HepG2 (cell line): ENCODE measurements around the gene FOXA1. TPM values are rescaled to one million over a fixed set of nuclear protein-coding genes. Genes with fewer than 3 reads are reported as not detected.

ENCODE experiments used
- BCL6 ChIP-seq: IDR thresholded peaks from 2 replicates; pipeline ENCODE4 v1.6.1; 2016; ENCODE audit warnings: missing genetic modification reagents, missing compliant biosample characterization
- FOXC1 ChIP-seq: sonication (generic); formaldehyde crosslinking; IDR thresholded peaks from 2 replicates; pipeline ENCODE4 v1.8.0; 2022; ENCODE audit warnings: mild to moderate bottlenecking, missing genetic modification reagents, borderline replicate concordance
- FUBP1 ChIP-seq: sonication (generic); formaldehyde crosslinking; IDR thresholded peaks from 2 replicates; pipeline ENCODE4 v1.5.1; 2020; ENCODE audit warnings: missing genetic modification reagents, mild to moderate bottlenecking, borderline replicate concordance
- GATAD2A ChIP-seq: IDR thresholded peaks from 2 replicates; pipeline ENCODE4 v1.6.1; 2016
- MBNL3 ChIP-seq: fragments of 250-450 bp; sonication (Bioruptor Pico); conservative IDR thresholded peaks from 2 replicates; pipeline ENCODE4 v1.8.0; 2022; ENCODE audit warnings: mild to moderate bottlenecking, inconsistent platforms
- MTF1 ChIP-seq: sonication (generic); formaldehyde crosslinking; IDR thresholded peaks from 2 replicates; pipeline ENCODE4 v1.5.0; 2020; ENCODE audit warnings: missing genetic modification reagents
- NFATC3 ChIP-seq: sonication (generic); formaldehyde crosslinking; IDR thresholded peaks from 2 replicates; pipeline ENCODE4 v1.5.1; 2020; ENCODE audit warnings: mild to moderate bottlenecking, missing genetic modification reagents
- SIN3B ChIP-seq: fragments of 150-350 bp; IDR thresholded peaks from 2 replicates; pipeline ENCODE4 v1.6.1; 2014; ENCODE audit warnings: low read length
- ZBTB37 ChIP-seq: sonication (generic); formaldehyde crosslinking; IDR thresholded peaks from 2 replicates; pipeline ENCODE4 v1.4.0; 2020; ENCODE audit warnings: mild to moderate bottlenecking, missing genetic modification reagents
- ZBTB4 ChIP-seq: sonication (generic); formaldehyde crosslinking; IDR thresholded peaks from 2 replicates; pipeline ENCODE4 v1.4.0; 2020; ENCODE audit warnings: missing genetic modification reagents, mild to moderate bottlenecking, borderline replicate concordance
- ZKSCAN1 ChIP-seq: fragments of 150-350 bp; IDR thresholded peaks from 2 replicates; pipeline ENCODE4 v1.6.1; 2014; ENCODE audit warnings: low read length
- ZNF17 ChIP-seq: sonication (generic); formaldehyde crosslinking; IDR thresholded peaks from 2 replicates; pipeline ENCODE4 v1.5.0; 2020; ENCODE audit warnings: mild to moderate bottlenecking, missing genetic modification reagents
- ZNF326 ChIP-seq: sonication (generic); formaldehyde crosslinking; IDR thresholded peaks from 2 replicates; pipeline ENCODE4 v1.4.0; 2020; ENCODE audit warnings: missing genetic modification reagents, borderline replicate concordance
- polyA plus RNA-seq, 8 experiments: library from polyadenylated mRNA; depleted of rRNA in 3 of 8; stranded (reverse) in 7 of 8; unstranded in 1 of 8; fragments of >200 nt; fragmentation: Illumina TruSeq in 4 of 8; extraction: Trizol in 4 of 8; gene quantifications; 2 replicates each; pipeline versions ENCODE4 v1.2.1 to v1.2.3, GENCODE V29; 2011 to 2016; ENCODE audit warnings: low read depth in 4 of 8, missing spikeins in 1 of 8, mixed read lengths in 1 of 8; ENCODE audit not compliant: insufficient read depth in 1 of 8
- total RNA-seq, 5 experiments: library from RNA; depleted of rRNA; stranded (reverse); fragments of >200 nt; fragmentation: Illumina TruSeq; extraction: Trizol; gene quantifications; 2 replicates each; pipeline ENCODE4 v1.2.3, GENCODE V29; 2016; ENCODE audit warnings: low read depth in 1 of 5
- TF ChIP-seq, protein P1 (sequence below): sonication (generic); formaldehyde crosslinking; IDR thresholded peaks from 2 replicates; pipeline ENCODE4 v1.5.0; 2020; ENCODE audit warnings: missing genetic modification reagents
- TF ChIP-seq, protein P2 (sequence below): sonication (generic); formaldehyde crosslinking; IDR thresholded peaks from 2 replicates; pipeline ENCODE4 v1.8.1; 2023; ENCODE audit warnings: missing genetic modification reagents, mild to moderate bottlenecking, borderline replicate concordance
- TF ChIP-seq, protein P3 (sequence below): sonication (generic); formaldehyde crosslinking; IDR thresholded peaks from 2 replicates; pipeline ENCODE4 v1.4.0; 2020; ENCODE audit warnings: mild to moderate bottlenecking, missing genetic modification reagents

The FOXA1 gene
- total and polyA plus RNA-seq, 2 of the 13 experiments (the other 11 are each of a cell fraction or from before 2014, with no cell fraction given) = 43.4 to 58.6 TPM

DNA sequence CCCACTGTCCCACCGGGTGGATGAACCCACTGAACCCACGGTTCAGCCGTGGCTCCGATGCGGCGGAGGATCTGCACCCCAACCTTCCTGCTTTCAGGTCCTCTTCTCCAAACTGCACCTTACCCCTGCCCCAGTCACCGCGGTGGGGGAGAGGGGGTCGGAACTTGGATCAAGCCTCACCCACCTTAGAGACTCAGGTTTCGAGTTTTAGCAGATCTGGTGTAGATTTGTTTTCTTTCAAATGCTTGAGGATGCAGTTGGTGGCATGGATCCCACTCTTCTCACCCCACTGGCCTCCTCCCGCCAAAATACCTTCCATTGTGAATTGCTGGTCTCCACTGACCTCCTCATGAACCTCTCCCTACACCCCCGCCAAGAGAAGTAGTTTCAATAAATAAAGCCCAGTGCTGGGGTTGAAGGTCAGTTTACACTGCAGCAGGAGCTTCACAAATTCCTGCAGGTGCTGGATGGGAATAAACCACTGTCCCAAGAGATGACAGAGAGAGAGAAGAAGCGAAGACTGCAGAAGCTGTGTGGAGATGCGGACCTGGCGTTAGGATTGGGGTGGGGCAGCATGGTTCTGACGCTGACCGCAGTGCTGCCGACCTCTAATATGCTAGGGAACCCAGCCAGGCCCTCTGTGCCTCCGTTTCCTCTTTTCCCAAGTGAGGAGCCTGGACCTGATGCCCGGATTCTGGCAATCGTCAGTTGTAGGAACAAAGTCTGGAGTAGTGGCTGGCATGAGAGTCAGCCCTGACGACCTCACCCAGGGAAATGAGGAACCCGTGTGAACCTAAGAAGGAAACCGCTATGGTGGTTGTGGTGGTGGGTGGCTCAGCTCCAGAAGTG, 7.8 kb upstream of the FOXA1 start (continued):
- TF ChIP-seq GATAD2A (CRISPR knock-in tag) (peak; percentile 96), ZKSCAN1 (peak; percentile 9; the same call in 1 of the 2 replicates), NFATC3 (CRISPR knock-in tag) (peak; percentile 96; the same call in 1 of the 2 replicates), FOXC1 (peak; percentile 49; the same call in 1 of the 2 replicates), MTF1 (CRISPR knock-in tag) (peak; percentile 69; the same call in 1 of the 2 replicates), ZNF326 (CRISPR knock-in tag) (no peak), SIN3B (no peak), ZBTB4 (peak; percentile 93; the same call in 1 of the 2 replicates), MBNL3 (CRISPR knock-in tag) (no peak), FUBP1 (0 out of 2 replicates have a peak, but pooled peaks have one; percentile 84), ZBTB37 (CRISPR knock-in tag) (0 out of 2 replicates have a peak, but pooled peaks have one; percentile 9), ZNF17 (no peak), BCL6 (CRISPR knock-in tag) (peak; percentile 90)
- TF ChIP-seq, protein P1, sequence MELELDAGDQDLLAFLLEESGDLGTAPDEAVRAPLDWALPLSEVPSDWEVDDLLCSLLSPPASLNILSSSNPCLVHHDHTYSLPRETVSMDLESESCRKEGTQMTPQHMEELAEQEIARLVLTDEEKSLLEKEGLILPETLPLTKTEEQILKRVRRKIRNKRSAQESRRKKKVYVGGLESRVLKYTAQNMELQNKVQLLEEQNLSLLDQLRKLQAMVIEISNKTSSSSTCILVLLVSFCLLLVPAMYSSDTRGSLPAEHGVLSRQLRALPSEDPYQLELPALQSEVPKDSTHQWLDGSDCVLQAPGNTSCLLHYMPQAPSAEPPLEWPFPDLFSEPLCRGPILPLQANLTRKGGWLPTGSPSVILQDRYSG (CRISPR knock-in tag) = 0 out of 2 replicates have a peak, but pooled peaks have one; percentile 53
- TF ChIP-seq, protein P2, sequence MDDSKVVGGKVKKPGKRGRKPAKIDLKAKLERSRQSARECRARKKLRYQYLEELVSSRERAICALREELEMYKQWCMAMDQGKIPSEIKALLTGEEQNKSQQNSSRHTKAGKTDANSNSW = peak; percentile 75; the same call in 1 of the 2 replicates
- TF ChIP-seq, protein P3, sequence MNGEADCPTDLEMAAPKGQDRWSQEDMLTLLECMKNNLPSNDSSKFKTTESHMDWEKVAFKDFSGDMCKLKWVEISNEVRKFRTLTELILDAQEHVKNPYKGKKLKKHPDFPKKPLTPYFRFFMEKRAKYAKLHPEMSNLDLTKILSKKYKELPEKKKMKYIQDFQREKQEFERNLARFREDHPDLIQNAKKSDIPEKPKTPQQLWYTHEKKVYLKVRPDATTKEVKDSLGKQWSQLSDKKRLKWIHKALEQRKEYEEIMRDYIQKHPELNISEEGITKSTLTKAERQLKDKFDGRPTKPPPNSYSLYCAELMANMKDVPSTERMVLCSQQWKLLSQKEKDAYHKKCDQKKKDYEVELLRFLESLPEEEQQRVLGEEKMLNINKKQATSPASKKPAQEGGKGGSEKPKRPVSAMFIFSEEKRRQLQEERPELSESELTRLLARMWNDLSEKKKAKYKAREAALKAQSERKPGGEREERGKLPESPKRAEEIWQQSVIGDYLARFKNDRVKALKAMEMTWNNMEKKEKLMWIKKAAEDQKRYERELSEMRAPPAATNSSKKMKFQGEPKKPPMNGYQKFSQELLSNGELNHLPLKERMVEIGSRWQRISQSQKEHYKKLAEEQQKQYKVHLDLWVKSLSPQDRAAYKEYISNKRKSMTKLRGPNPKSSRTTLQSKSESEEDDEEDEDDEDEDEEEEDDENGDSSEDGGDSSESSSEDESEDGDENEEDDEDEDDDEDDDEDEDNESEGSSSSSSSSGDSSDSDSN (CRISPR knock-in tag) = peak; percentile 31; the same call in 1 of the 2 replicates
